Astrocyte of the spinal cord (primary cell): ENCODE data around the gene PNPLA7.

Experiments
- DNase-seq: peaks from one replicate; pipeline ENCODE4 v3.0.0; 2011; ENCODE audit warnings: low read depth, low spot score
- H3K4me3 ChIP-seq: 2 replicates; pipeline ENCODE4 v1.5.1; 2011; ENCODE audit warnings: low read depth, mild to moderate bottlenecking, low read length, moderate library complexity
- in situ Hi-C: cut with HindIII; loops from 2 replicates; pipeline ENCODE4 v1.10.0; 2017; ENCODE audit warnings: low sequenced_read_pairs
- TF ChIP-seq, protein P1 (sequence below): IDR thresholded peaks from 2 replicates; pipeline ENCODE4 v1.5.1; 2012; ENCODE audit warnings: low read depth, mild to moderate bottlenecking, low read length, inconsistent platforms

The PNPLA7 gene

DNA sequence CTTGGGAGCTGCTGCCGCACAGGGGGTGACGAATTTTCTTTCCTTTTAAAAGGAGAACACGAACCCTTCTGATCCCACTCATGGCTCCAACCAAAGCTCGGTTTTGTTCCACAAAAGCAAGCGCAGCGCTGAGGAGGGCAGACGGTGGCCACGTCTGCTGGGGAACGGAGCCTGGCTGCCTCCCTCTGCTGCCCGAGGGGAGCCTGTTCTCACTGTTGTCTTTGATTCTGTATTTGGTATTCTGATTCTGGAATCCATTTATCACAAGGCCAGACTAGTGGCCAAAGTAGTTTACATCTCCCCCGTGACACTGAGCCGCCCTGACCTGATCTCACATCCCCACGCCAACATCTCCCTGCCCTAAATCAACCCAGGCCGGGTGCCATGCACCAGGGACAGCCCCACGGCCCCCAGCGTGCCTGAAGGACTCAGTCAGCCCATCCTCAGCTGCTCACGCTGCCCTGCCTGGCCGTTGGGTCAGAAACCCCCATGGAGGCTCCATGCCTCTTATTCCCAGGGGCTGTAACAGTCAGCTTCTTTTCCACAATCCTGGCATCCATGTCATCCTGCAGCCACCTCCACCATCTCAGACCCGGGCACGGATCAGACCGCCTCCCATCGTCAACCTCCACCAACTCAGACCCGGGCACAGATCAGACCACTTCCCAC, 84.3 kb downstream of the PNPLA7 start:
- TF ChIP-seq, protein P1, sequence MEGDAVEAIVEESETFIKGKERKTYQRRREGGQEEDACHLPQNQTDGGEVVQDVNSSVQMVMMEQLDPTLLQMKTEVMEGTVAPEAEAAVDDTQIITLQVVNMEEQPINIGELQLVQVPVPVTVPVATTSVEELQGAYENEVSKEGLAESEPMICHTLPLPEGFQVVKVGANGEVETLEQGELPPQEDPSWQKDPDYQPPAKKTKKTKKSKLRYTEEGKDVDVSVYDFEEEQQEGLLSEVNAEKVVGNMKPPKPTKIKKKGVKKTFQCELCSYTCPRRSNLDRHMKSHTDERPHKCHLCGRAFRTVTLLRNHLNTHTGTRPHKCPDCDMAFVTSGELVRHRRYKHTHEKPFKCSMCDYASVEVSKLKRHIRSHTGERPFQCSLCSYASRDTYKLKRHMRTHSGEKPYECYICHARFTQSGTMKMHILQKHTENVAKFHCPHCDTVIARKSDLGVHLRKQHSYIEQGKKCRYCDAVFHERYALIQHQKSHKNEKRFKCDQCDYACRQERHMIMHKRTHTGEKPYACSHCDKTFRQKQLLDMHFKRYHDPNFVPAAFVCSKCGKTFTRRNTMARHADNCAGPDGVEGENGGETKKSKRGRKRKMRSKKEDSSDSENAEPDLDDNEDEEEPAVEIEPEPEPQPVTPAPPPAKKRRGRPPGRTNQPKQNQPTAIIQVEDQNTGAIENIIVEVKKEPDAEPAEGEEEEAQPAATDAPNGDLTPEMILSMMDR = no peak
- in situ Hi-C loops = no loop called here
- no peak overlapping the region for H3K4me3 ChIP-seq
- DNase-seq = no peak

DNA sequence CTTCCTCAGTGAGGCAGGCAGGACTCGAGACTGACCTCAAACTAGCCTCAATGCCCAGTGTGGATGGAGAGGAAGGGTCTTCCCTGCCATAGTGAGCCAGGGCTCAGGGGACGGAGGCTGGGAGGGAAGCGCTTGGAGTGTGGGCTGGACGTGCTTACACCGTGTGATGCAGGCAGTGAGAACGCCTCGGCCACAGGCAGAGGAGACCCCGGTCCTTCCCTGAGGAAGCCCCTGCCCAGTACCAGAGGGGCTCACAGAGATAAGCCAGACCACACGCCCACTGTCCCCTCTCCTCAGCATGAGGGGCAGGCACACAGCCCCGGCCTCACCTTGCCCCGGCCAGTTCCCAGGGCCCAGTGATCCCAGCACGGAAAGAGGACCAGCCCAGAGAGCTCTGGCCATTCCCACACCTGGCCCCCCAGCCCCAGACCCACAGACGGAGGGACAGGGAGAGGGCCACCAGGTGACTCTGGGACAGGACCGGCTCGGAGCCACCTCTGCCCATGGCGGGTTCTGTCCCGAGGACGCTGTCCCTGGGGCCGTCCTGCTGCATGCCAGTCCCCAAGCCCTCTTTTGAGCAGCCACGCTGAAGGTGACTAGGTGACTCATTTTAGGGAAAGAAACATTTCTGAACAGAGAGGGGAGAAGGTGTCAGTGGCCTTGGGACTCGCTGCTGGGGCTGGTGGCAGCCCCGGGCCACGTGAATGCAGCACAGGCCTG, 85.0 kb downstream of the PNPLA7 start:
- in situ Hi-C loops = no loop called here
- no peak for DNase-seq
- TF ChIP-seq, protein P1 = no peak
- no peak overlapping the region for H3K4me3 ChIP-seq

DNA sequence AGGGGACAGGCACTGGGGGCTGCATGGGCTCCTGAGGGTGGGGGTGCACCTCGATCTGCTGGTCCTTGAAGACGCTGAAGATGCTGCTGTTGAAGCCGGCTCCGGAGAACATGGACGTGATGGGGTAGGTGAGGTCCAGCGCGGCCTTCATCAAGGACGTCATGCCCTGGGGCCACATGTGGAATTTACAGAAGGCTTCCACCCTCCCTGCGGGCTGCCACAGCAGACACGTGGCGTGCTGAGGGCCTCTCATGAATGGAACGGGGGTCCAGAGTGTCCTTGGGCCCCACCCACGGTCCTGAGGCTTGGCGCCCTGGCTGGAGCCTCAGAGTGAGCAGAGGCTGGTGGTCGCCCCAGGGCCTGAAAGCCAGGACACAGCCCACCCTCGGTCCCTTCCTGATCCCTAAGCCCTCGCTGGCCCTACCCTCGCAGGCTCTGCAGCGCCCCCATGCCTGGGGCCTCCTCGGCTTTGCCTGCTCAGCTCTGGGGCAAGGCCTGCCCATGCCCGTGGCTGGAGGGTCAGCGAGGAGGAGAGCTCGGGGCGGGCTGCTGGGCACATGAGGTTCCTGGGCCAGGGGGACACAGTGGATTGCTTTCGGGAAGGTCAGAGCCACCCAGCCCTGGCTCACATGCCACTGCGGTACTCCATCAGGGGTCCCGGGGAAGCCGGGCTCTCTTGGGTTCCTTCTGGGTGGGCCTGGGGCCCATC, 85.8 kb downstream of the PNPLA7 start:
- TF ChIP-seq, protein P1 = no peak
- in situ Hi-C loops = no loop called here
- H3K4me3 ChIP-seq = no peak overlapping the region
- no peak for DNase-seq

DNA sequence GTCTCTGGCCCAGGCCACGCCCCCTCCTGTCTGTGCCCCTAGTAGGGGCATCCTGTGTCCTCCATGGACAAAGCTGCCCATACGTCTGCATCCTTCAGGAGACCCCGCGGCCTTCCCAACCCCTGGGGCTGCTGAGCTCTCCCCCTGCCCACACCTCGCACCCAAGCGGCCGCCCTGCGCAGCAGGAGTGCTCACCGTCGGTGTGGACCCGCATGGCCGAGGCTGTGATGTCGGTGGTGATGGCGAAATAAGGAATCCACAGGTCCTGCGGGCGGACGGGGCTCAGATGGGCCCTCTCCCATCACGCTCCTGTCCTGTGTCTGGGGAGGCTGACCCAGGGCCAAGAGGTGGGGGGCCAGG, 86.3 kb downstream of the PNPLA7 start:
- TF ChIP-seq, protein P1 = no peak
- in situ Hi-C loops = no loop called here
- no peak for DNase-seq
- H3K4me3 ChIP-seq = no peak overlapping the region

DNA sequence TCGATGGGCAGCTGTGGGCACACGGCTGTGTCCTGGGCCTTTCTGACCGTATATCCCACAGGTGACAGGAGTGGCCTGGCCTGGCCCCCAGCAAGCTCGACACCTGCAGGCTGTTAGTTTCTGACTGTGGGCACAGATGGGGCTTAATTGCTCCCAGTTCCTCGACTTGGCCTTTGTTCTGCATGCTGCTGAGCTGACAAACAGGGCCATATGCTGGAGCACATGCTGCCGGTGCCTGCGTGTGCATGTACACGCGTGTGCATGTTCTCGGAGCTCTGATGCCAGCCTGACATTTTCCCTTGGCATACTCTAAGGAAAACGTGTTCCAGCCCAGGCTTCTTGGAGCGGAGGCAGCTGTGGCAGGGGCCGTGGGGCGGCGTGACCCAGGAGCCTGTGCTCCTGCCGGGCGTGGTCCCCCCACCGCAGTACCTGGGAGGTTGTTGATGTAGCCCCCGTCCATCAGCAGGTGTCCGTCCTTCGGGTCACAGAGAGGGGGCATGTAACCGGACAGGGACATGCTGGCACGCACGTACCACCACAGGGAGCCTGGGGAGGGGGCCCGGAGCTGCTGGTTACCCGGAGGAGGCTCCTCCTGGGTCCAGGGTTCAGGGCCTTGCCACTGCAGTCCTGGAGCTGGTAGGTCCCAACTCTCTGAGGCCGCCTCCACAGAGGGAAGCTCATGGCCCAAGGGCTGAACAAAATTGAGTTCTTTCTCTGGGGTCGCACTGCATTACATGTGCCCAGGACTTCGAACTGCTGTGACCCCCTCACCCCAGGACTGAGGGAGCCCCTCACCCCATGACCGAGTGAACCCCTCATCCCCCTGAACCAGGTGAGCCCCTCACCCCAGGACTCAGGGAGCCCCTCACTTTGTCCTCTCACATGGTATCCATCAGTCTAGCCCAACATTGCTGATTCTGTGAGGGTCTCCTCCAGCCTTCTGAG, 86.9 kb downstream of the PNPLA7 start:
- no peak for DNase-seq
- in situ Hi-C loops = no loop called here
- H3K4me3 ChIP-seq = no peak overlapping the region
- TF ChIP-seq, protein P1 = no peak
